ENCODE measurements around the gene CTSO. TPM values are rescaled to one million over a fixed set of nuclear protein-coding genes. Genes with fewer than 3 reads are reported as not detected.

Gene CTSO
- polyA plus RNA-seq, 2 of the 4 experiments (the other 2 are of a cell fraction): 0.81 to 2.0 TPM

DNA sequence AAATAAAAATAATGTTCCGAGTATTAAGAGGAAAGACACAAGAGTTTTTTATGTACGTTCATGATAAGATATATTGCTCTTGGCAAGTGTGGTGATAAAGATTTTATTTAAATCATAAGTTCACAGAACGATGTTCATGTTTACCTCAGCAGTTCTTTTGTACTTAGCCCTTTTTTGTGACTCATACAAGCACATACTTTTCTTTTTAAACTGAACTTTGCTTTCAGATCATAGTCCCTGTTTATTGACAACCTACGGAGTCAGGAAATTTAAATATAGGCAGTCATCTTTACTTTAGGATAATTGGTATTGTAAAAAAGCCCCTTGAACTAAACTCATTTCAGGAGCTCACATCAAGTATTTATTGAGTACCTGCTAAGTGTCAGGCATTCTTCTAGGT lies 1.3 kb upstream of the CTSO start:
- CTCF ChIA-PET: interaction anchor here (0.8 kb wide), 1 partner anchor 551 kb away, joined by 3 read pairs; no protein-coding TSS in a partner anchor

DNA sequence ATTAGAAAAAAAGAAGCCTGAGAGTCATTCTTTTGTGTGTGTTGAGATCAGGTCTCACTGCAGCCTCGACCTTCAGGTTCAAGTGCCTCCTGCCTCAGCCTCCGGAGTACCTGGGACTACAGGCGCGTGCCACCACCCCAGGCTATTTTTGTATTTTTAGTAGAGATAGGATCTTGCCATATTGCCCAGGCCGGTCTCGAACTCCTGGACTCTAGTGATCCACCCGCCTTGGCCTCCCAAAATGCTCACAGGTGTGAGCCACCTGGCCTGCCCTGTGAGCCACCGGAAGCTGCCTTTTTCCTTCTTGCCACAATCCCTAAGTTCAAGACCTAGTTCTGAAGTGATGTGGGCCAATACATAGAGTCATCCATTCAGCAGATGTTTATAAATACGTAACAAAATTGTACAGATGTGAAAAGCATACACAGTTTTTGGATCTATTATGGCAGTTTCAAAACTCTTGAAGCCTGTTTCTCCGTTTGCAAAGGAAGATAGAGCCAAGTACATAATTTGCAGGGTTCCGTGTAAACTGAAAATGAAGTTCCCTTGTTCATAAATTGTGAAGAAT lies 536 bp upstream of the CTSO start:
- WGBS (ENCODE audit: missing lambda C conversion rate): 82% methylated on average over 8 of the region's 11 CpGs

More for the DNA sequence above, 1.3 kb upstream of the CTSO start:
- ATAC-seq (no peak), FAIRE-seq (no peak), DNase-seq (ENCODE audit: low read depth in 1 of 2, low spot score in 1 of 2) (no peak)
- WGBS (ENCODE audit: missing lambda C conversion rate): 75% methylated on average over 4 of the region's 4 CpGs
- no peak for TF ChIP-seq HOXB13 (CRISPR knock-in tag; IDR thresholded peaks at IDR 0.05; ENCODE audit: low read depth)
- no peak for TF ChIP-seq ZNF302 (CRISPR knock-in tag; IDR thresholded peaks at IDR 0.05)
- no peak for TF ChIP-seq MAFK (IDR thresholded peaks at IDR 0.05; ENCODE audit: partially characterized antibody)
- no peak for TF ChIP-seq HDAC2 (IDR thresholded peaks at IDR 0.05)
- no peak for TF ChIP-seq RCOR1 (IDR thresholded peaks at IDR 0.05; ENCODE audit: low read depth, low read length)
- no peak for TF ChIP-seq ZFP36 (IDR thresholded peaks at IDR 0.05; ENCODE audit: borderline replicate concordance, partially characterized antibody)
- no peak for TF ChIP-seq FOSB (CRISPR knock-in tag; IDR thresholded peaks at IDR 0.05)
- no peak for TF ChIP-seq GATA3 (IDR thresholded peaks at IDR 0.05; ENCODE audit: borderline replicate concordance)
- TF ChIP-seq BHLHE40 (IDR thresholded peaks at IDR 0.05; ENCODE audit: low read depth, low read length): no peak
- no peak for TF ChIP-seq RARB (CRISPR knock-in tag; IDR thresholded peaks at IDR 0.05)
- TF ChIP-seq, protein P1, sequence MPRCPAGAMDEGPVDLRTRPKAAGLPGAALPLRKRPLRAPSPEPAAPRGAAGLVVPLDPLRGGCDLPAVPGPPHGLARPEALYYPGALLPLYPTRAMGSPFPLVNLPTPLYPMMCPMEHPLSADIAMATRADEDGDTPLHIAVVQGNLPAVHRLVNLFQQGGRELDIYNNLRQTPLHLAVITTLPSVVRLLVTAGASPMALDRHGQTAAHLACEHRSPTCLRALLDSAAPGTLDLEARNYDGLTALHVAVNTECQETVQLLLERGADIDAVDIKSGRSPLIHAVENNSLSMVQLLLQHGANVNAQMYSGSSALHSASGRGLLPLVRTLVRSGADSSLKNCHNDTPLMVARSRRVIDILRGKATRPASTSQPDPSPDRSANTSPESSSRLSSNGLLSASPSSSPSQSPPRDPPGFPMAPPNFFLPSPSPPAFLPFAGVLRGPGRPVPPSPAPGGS (IDR thresholded peaks at IDR 0.05): no peak
- no peak for TF ChIP-seq RNF2 (IDR thresholded peaks at IDR 0.05; ENCODE audit: borderline replicate concordance, low read depth)
- TF ChIP-seq, protein P2, sequence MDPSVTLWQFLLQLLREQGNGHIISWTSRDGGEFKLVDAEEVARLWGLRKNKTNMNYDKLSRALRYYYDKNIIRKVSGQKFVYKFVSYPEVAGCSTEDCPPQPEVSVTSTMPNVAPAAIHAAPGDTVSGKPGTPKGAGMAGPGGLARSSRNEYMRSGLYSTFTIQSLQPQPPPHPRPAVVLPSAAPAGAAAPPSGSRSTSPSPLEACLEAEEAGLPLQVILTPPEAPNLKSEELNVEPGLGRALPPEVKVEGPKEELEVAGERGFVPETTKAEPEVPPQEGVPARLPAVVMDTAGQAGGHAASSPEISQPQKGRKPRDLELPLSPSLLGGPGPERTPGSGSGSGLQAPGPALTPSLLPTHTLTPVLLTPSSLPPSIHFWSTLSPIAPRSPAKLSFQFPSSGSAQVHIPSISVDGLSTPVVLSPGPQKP (IDR thresholded peaks at IDR 0.05; ENCODE audit: low read depth, low read length): no peak
- TF ChIP-seq TFCP2L1 (CRISPR knock-in tag; IDR thresholded peaks at IDR 0.05): no peak
- no peak for TF ChIP-seq NFE2L2 (conservative IDR thresholded peaks at IDR 0.05; ENCODE audit: low read length)
- TF ChIP-seq POLR2A (IDR thresholded peaks at IDR 0.05; ENCODE audit: low read length): no peak
- TF ChIP-seq ZC3H11A (IDR thresholded peaks at IDR 0.05): no peak
- H3K4me3 ChIP-seq: no peak overlapping the region
- no peaks in the 10 kb centered on the region for H3K4me1 ChIP-seq
- POLR2A ChIA-PET: no interaction called here
- H3K9me3 ChIP-seq: no peaks in the 10 kb centered on the region
- no peak overlapping the region for H3K4me2 ChIP-seq
- H3K27ac ChIP-seq: no peak overlapping the region

DNA sequence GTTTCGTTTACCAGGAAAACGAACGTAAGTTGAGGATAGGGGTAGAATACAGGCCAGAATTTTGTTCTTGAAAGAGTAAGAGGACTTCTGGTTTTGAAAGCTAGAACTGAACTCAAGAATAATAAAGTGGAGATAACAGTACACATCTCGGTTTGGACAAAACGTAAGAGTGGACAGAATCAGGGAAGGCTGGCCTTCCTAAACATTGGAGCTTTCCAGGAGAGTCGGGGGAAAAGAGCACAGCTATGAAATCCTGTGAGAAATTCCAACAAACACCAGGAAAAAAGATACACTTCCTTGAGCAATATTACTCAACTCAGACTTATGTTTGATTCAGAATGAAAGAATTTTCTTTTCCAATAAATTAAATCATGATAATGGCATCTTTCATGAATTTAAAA lies 1.2 kb downstream of the CTSO start:
- no peaks in the 10 kb centered on the region for H3K9me3 ChIP-seq
- WGBS (ENCODE audit: missing lambda C conversion rate): 54% methylated on average over 6 of the region's 6 CpGs
- POLR2A ChIA-PET: interaction anchor here (1.6 kb wide), 1 partner anchor 143 kb away, joined by 13 read pairs; no protein-coding TSS in a partner anchor
- TF ChIP-seq RARB (CRISPR knock-in tag; IDR thresholded peaks at IDR 0.05) (no peak), TP53 (CRISPR knock-in tag; IDR thresholded peaks at IDR 0.05) (no peak), CHD4 (IDR thresholded peaks at IDR 0.05; ENCODE audit: borderline replicate concordance) (no peak)
- H3K27ac ChIP-seq: peak overlapping the region in 1 of 2 experiments; percentile 100; a peak in 3 of 6 replicates
- no peak overlapping the region for H3K4me3 ChIP-seq
- FAIRE-seq (no peak), ATAC-seq (no peak), DNase-seq (ENCODE audit: low read depth in 1 of 2, low spot score in 1 of 2) (no peak)
- CTCF ChIA-PET: interaction anchor here (1.0 to 2.8 kb wide), 8 partner anchors 9 to 549 kb away, joined by 3 to 19 read pairs (median 4); no protein-coding TSS in a partner anchor
- peak overlapping the region; percentile 69 for H3K4me2 ChIP-seq
- no peaks in the 10 kb centered on the region for H3K4me1 ChIP-seq

More for the DNA sequence above, 536 bp upstream of the CTSO start:
- ATAC-seq (no peak), FAIRE-seq (no peak), DNase-seq (ENCODE audit: low read depth in 1 of 2, low spot score in 1 of 2) (no peak)
- Histone ChIP-seq H3K4me1 (no peaks in the 10 kb centered on the region), H3K4me2 (peak overlapping the region; percentile 69), H3K4me3 (peak overlapping the region; percentile 61), H3K27ac (peak overlapping the region; percentile 88 to 100), H3K9me3 (no peaks in the 10 kb centered on the region)
- TF ChIP-seq RNF2 (IDR thresholded peaks at IDR 0.05; ENCODE audit: borderline replicate concordance, low read depth): no peak
- TF ChIP-seq NPAS2 (CRISPR knock-in tag; IDR thresholded peaks at IDR 0.05; ENCODE audit: borderline replicate concordance): no peak
- TF ChIP-seq POLR2A (IDR thresholded peaks at IDR 0.05; ENCODE audit: low read length): no peak
- ChIA-PET CTCF (interaction anchor here (1.1 to 2.8 kb wide), 6 partner anchors 10 to 1147 kb away, joined by 3 to 19 read pairs (median 6); no protein-coding TSS in a partner anchor), POLR2A (interaction anchor here (1.3 to 1.6 kb wide), 2 partner anchors 144 to 550 kb away, joined by 5 to 13 read pairs; no protein-coding TSS in a partner anchor)
